GM12873 (cell line): ENCODE results near the gene EMSY.
A peak's percentile ranks its signal among the peaks of the same experiment; 100 is the strongest.

ENCODE experiments used
- CTCF ChIP-seq: IDR thresholded peaks from 2 replicates; pipeline ENCODE4 v1.5.1; 2012; ENCODE audit warnings: low read depth, mild to moderate bottlenecking, moderate library complexity, low read length, control low read depth; ENCODE audit not compliant: insufficient read depth; ENCODE audit errors: missing control alignments

The EMSY gene

DNA sequence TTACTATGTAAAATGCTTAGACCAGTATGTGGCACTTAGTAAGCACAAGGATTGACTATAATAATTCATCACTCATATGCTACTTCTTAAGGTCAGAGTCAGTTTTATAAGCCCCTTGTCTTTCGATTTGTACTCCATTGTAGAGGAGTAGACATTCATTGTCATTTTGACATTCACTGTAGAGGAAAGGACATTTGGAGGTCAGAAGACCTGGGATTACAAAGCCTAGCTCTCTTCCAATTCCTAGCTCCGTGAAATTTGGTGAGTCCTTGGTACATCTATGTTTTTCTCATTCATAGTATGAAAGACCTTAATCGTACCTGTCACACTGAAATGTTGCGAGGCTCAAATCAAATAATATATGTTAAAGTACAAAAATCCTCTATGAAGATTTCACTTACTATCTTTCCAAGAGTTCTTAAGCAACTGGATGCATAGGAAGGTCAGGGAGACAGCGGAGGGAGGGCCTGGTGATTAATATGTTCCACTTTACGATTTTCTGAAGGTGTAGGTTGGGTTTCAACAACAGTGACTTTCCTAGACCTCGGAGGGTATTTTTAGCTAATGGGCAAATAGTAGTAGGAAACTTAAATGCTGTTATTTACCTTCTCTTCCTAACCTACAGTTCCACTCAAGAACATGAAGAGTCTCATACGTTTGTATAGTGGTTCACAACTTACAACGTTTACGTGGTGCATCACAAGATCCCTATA lies 1.4 kb upstream of the EMSY start:
- TF ChIP-seq CTCF, result no peak

- no peak for TF ChIP-seq CTCF
Measured at GRCh38 chr11:76444065-76444383, 794 bp upstream of the EMSY start.

- peak; percentile 7 for TF ChIP-seq CTCF
Measured at GRCh38 chr11:76445121-76446084, 585 bp downstream of the EMSY start.

- no peak for TF ChIP-seq CTCF
Measured at GRCh38 chr11:76448506-76448905, 3.7 kb downstream of the EMSY start.

GRCh38 chr11:76453248-76453647 lies 8.4 kb downstream of the EMSY start:
- no peak for TF ChIP-seq CTCF

DNA sequence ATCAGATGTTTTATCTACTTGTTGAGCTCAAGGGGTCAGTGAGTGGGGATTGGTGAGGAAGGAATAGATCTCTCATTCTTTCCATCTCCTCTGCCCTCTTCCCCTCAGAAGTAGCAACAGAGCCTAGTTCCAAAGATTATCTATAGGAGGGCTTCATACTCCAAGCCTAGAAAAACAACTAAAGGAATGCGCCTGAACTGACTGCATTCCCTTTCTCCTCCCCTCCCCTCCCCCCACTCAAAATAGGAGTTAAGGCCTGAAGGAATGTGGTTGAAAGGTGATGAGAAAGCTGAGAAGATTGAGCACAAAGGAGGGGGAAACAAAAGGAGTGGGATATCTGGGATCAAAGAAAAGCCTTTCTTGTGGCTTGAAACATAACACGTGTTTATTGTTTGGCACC lies 10.5 kb downstream of the EMSY start:
- no peak for TF ChIP-seq CTCF

GRCh38 chr11:76455931-76456330 lies 11.1 kb downstream of the EMSY start:
- no peak for TF ChIP-seq CTCF
